SK-N-SH (cell line): ENCODE results near the gene RNF145. TPM values are rescaled to one million over a fixed set of nuclear protein-coding genes. Genes with fewer than 3 reads are reported as not detected.

Source experiments
- CTCF ChIA-PET: fragments of 300-600, 350-600 bp; formaldehyde crosslinking; extraction: SDS; loops from one replicate; lab custom pipeline; 2021; lab: Yijun Ruan, JAX
- POLR2A ChIA-PET: fragments of 350-600 bp; sonication (Branson Sonifier 250); formaldehyde crosslinking; extraction: SDS; loops from one replicate; lab custom pipeline; 2020; ENCODE audit warnings: antibody characterized with exemption, inconsistent platforms; lab: Yijun Ruan, JAX
- DNase-seq: peaks from one replicate; pipeline ENCODE4 v3.0.0; 2012
- H2AFZ ChIP-seq: fragments of 200-600 bp; sonication (generic); 2 replicates; pipeline ENCODE4 v1.8.1; 2016; ENCODE audit warnings: antibody characterized with exemption, mild to moderate bottlenecking, low read depth
- H3F3A ChIP-seq: fragments of 200-600 bp; sonication (generic); replicated peaks from 2 replicates; pipeline ENCODE3; 2016; ENCODE audit warnings: antibody characterized with exemption, mild to moderate bottlenecking; ENCODE audit not compliant: insufficient read depth
- H3K27ac ChIP-seq, 2 experiments: fragments of 200-500 bp in 1 of 2; fragments of 200-600 bp in 1 of 2; sonication (Bioruptor generic) in 1 of 2; sonication (generic), shearing (Covaris generic) in 1 of 2; 2 replicates each; pipeline versions ENCODE4 v1.5.1 to v1.6.1; 2014 to 2016; ENCODE audit warnings: low read depth in 2 of 2, inconsistent platforms in 1 of 2, low read length in 1 of 2, mild to moderate bottlenecking in 1 of 2, mixed read lengths in 1 of 2
- H3K27me3 ChIP-seq: fragments of 200-600 bp; sonication (generic), shearing (Covaris generic); 2 replicates; pipeline ENCODE4 v1.6.1; 2016; ENCODE audit warnings: mixed run types; ENCODE audit not compliant: insufficient read depth
- H3K36me3 ChIP-seq, 2 experiments: fragments of 200-500 bp in 1 of 2; fragments of 200-600 bp in 1 of 2; sonication (Bioruptor generic) in 1 of 2; sonication (generic) in 1 of 2; replicated peaks in 1 of 2; 2 replicates each; pipeline versions ENCODE3 to v1.5.1; 2014 to 2016; ENCODE audit warnings: low read length in 1 of 2, mild to moderate bottlenecking in 1 of 2; ENCODE audit not compliant: insufficient read depth in 2 of 2, control insufficient read depth in 1 of 2
- H3K4me1 ChIP-seq, 2 experiments: fragments of 200-500 bp in 1 of 2; fragments of 200-600 bp in 1 of 2; sonication (Bioruptor generic) in 1 of 2; sonication (generic), shearing (Covaris generic) in 1 of 2; 2 replicates each; pipeline versions ENCODE4 v1.5.1 to v1.6.1; 2014 to 2016; ENCODE audit warnings: low read depth in 1 of 2, low read length in 1 of 2, mixed run types in 1 of 2; ENCODE audit not compliant: insufficient read depth in 2 of 2, control insufficient read depth in 1 of 2
- H3K4me2 ChIP-seq: fragments of 200-600 bp; sonication (generic), shearing (Covaris generic); 2 replicates; pipeline ENCODE4 v1.6.1; 2017; ENCODE audit warnings: mixed run types
- H3K4me3 ChIP-seq, 2 experiments: fragments of 200-500 bp in 1 of 2; fragments of 200-600 bp in 1 of 2; sonication (Bioruptor generic) in 1 of 2; sonication (generic), shearing (Covaris generic) in 1 of 2; 2 replicates each; pipeline versions ENCODE4 v1.5.1 to v1.8.1; 2014 to 2016; ENCODE audit warnings: low read depth in 2 of 2, inconsistent platforms in 1 of 2, low read length in 1 of 2, mild to moderate bottlenecking in 1 of 2, mixed read lengths in 1 of 2, moderate library complexity in 1 of 2
- H3K79me2 ChIP-seq: fragments of 200-600 bp; sonication (generic); 2 replicates; pipeline ENCODE4 v1.8.1; 2017; ENCODE audit warnings: mild to moderate bottlenecking; ENCODE audit not compliant: insufficient read depth
- H3K9ac ChIP-seq: fragments of 200-600 bp; sonication (generic); 2 replicates; pipeline ENCODE4 v1.6.1; 2017; ENCODE audit warnings: mixed run types
- H3K9me2 ChIP-seq: fragments of 200-600 bp; sonication (generic); 2 replicates; pipeline ENCODE4 v1.6.1; 2017; ENCODE audit warnings: mixed run types
- H3K9me3 ChIP-seq: fragments of 200-600 bp; sonication (generic); 2 replicates; pipeline ENCODE4 v1.6.1; 2017; ENCODE audit warnings: mixed run types, mild to moderate bottlenecking, moderate library complexity
- H4K20me1 ChIP-seq: fragments of 200-600 bp; sonication (generic); 2 replicates; pipeline ENCODE4 v1.6.1; 2017; ENCODE audit warnings: mild to moderate bottlenecking, mixed run types; ENCODE audit not compliant: insufficient read depth
- CTCF ChIP-seq: fragments of 200-600 bp; sonication (generic); IDR thresholded peaks from 2 replicates; pipeline ENCODE4 v1.6.1; 2017; ENCODE audit warnings: antibody characterized with exemption, mild to moderate bottlenecking, moderate library complexity
- EP300 ChIP-seq, 2 experiments: IDR thresholded peaks; 2 replicates each; pipeline versions ENCODE4 v1.4.0 to v1.6.1; 2012; ENCODE audit warnings: borderline replicate concordance in 1 of 2, low read depth in 1 of 2, low read length in 1 of 2
- EZH2phosphoT487 ChIP-seq: fragments of 200-600 bp; sonication (generic); IDR thresholded peaks from 2 replicates; pipeline ENCODE4 v1.6.1; 2017; ENCODE audit warnings: low read depth, mixed run types, mild to moderate bottlenecking, antibody characterized with exemption, moderate library complexity, borderline replicate concordance
- FOXM1 ChIP-seq: IDR thresholded peaks from 2 replicates; pipeline ENCODE4 v1.4.0; 2012; ENCODE audit warnings: low read depth, mild to moderate bottlenecking
- GABPA ChIP-seq: IDR thresholded peaks from 2 replicates; pipeline ENCODE4 v1.4.0; 2012; ENCODE audit warnings: low read depth, mild to moderate bottlenecking
- GATA2 ChIP-seq: sonication (generic); formaldehyde crosslinking; IDR thresholded peaks from 2 replicates; pipeline ENCODE4 v1.5.0; 2020; ENCODE audit warnings: mild to moderate bottlenecking, missing genetic modification reagents
- IRF3 ChIP-seq: fragments of 150-350 bp; IDR thresholded peaks from 2 replicates; pipeline ENCODE4 v1.6.1; 2016; ENCODE audit warnings: mild to moderate bottlenecking, low read depth, low read length
- JUND ChIP-seq: IDR thresholded peaks from 2 replicates; pipeline ENCODE4 v1.4.0; 2012
- MXI1 ChIP-seq: IDR thresholded peaks from 2 replicates; pipeline ENCODE4 v1.6.1; 2012; ENCODE audit warnings: mild to moderate bottlenecking, low read depth, low read length, improper control_type of control experiment
- NRF1 ChIP-seq: IDR thresholded peaks from 2 replicates; pipeline ENCODE4 v1.6.1; 2012; ENCODE audit warnings: low read depth, mild to moderate bottlenecking, low read length
- RAD21 ChIP-seq: IDR thresholded peaks from 2 replicates; pipeline ENCODE4 v1.6.1; 2012; ENCODE audit warnings: mild to moderate bottlenecking, low read length
- RCOR1 ChIP-seq: fragments of 150-350 bp; IDR thresholded peaks from 2 replicates; pipeline ENCODE4 v1.6.1; 2017; ENCODE audit warnings: antibody characterized with exemption, low read length
- REST ChIP-seq: IDR thresholded peaks from 2 replicates; pipeline ENCODE4 v1.6.1; 2012; ENCODE audit warnings: mild to moderate bottlenecking, low read depth, low read length, moderate library complexity
- SIN3A ChIP-seq: IDR thresholded peaks from 2 replicates; pipeline ENCODE4 v1.6.1; 2012; ENCODE audit warnings: low read depth, mild to moderate bottlenecking, low read length, moderate library complexity, borderline replicate concordance
- SMC3 ChIP-seq: IDR thresholded peaks from 2 replicates; pipeline ENCODE4 v1.6.1; 2012; ENCODE audit warnings: low read depth, low read length, improper control_type of control experiment
- TEAD4 ChIP-seq: IDR thresholded peaks from 2 replicates; pipeline ENCODE4 v1.4.0; 2012; ENCODE audit warnings: mild to moderate bottlenecking, borderline replicate concordance; ENCODE audit not compliant: insufficient read depth
- YY1 ChIP-seq: IDR thresholded peaks from 2 replicates; pipeline ENCODE4 v1.4.0; 2012; ENCODE audit warnings: low read depth, mild to moderate bottlenecking
- WGBS: methylation state at CpG from one replicate; pipeline ENCODE4 v1.1.6; 2017; ENCODE audit warnings: low lambda C conversion rate; 5-methylcytosine and 5-hydroxymethylcytosine counted together
- polyA plus RNA-seq, 3 experiments: library from polyadenylated mRNA; depleted of rRNA; stranded (reverse); fragments of >200 nt; gene quantifications; 2 replicates each; pipeline ENCODE4 v1.2.3, GENCODE V29; 2012

RNF145 gene
- polyA plus RNA-seq, 1 of the 3 experiments (the other 2 are of a cell fraction) = 36.1 TPM

GRCh38 chr5:159227452-159227851 lies 18.1 kb upstream of the RNF145 start:
- no peaks in the 10 kb centered on the region for H4K20me1 ChIP-seq
- no peak for TF ChIP-seq RCOR1
- TF ChIP-seq RAD21 = no peak
- TF ChIP-seq TEAD4 = no peak
- no peak for TF ChIP-seq JUND
- no peak for TF ChIP-seq YY1
- TF ChIP-seq IRF3 = no peak
- TF ChIP-seq NRF1 = no peak
- no peak for TF ChIP-seq MXI1
- no peak for TF ChIP-seq SMC3
- no peak for TF ChIP-seq CTCF
- no peak for TF ChIP-seq REST
- TF ChIP-seq FOXM1 = no peak
- no peak for TF ChIP-seq EZH2phosphoT487
- TF ChIP-seq EP300 (IDR thresholded peaks at IDR 0.05; ENCODE audit: borderline replicate concordance in 1 of 2, low read depth in 1 of 2, low read length in 1 of 2) = no peak
- no peak for TF ChIP-seq GATA2
- no peak for TF ChIP-seq SIN3A
- no peak for TF ChIP-seq GABPA
- no peaks in the 10 kb centered on the region; the same call in 1 of the 2 replicates for H3K27me3 ChIP-seq
- no peak overlapping the region for H3K27ac ChIP-seq
- no peak overlapping the region for H2AFZ ChIP-seq
- H3K9me3 ChIP-seq = no peaks in the 10 kb centered on the region
- no peak overlapping the region for H3K9ac ChIP-seq
- POLR2A ChIA-PET = no interaction called here
- H3K9me2 ChIP-seq = no peaks in the 10 kb centered on the region
- no peaks in the 10 kb centered on the region for H3F3A ChIP-seq
- CTCF ChIA-PET = no interaction called here
- DNase-seq = no peak
- H3K4me2 ChIP-seq = no peak overlapping the region
- no peaks in the 10 kb centered on the region for H3K79me2 ChIP-seq
- 92% methylated on average over 3 of the region's 3 CpGs for WGBS
- no peaks in the 10 kb centered on the region for H3K36me3 ChIP-seq
- H3K4me1 ChIP-seq = peaks cover 0 to 3% of the 10 kb centered on the region in 2 experiments; a peak in 1 of 4 replicates
- no peak overlapping the region for H3K4me3 ChIP-seq
